H1 (cell line): ENCODE results near the gene CDK12. TPM values are rescaled to one million over a fixed set of nuclear protein-coding genes. Genes with fewer than 3 reads are reported as not detected.

Source experiments
- CTCF ChIA-PET: fragments of 300-600 bp; sonication (Branson Sonifier 250); formaldehyde crosslinking; loops from one replicate; lab custom pipeline; 2021; ENCODE audit not compliant: partially characterized antibody; lab: Charles Lee
- POLR2A ChIA-PET: fragments of 300-600 bp; sonication (Branson Sonifier 250); formaldehyde crosslinking; loops from one replicate; lab custom pipeline; 2021; ENCODE audit warnings: inconsistent platforms; ENCODE audit not compliant: partially characterized antibody; lab: Charles Lee
- DNase-seq, 2 experiments: peaks; one replicate each; pipeline versions ENCODE4 v3.0.0 to v3.0.0-alpha.2; 2010 to 2022; ENCODE audit warnings: low spot score in 2 of 2, low read depth in 1 of 2, mixed read lengths in 1 of 2
- FAIRE-seq: peaks from 2 replicates; lab custom pipeline; 2011; peaks lifted over from hg19 to GRCh38; lab: Jason Lieb, UNC
- H2AFZ ChIP-seq: 2 replicates; pipeline ENCODE4 v1.8.1; 2012; ENCODE audit warnings: low read length, inconsistent platforms
- H2AK5ac ChIP-seq: 2 replicates; pipeline ENCODE4 v1.6.1; 2013; ENCODE audit warnings: low read depth, low read length
- H2BK120ac ChIP-seq: replicated peaks from 2 replicates; pipeline ENCODE3; 2013; ENCODE audit warnings: low read depth, low read length, inconsistent platforms
- H2BK12ac ChIP-seq: 2 replicates; pipeline ENCODE4 v1.6.1; 2013; ENCODE audit warnings: low read depth, low read length
- H2BK15ac ChIP-seq: 2 replicates; pipeline ENCODE4 v1.6.1; 2013; ENCODE audit warnings: low read length
- H2BK20ac ChIP-seq: 2 replicates; pipeline ENCODE4 v1.6.1; 2013; ENCODE audit warnings: low read length
- H2BK5ac ChIP-seq: 2 replicates; pipeline ENCODE4 v1.6.1; 2013; ENCODE audit warnings: low read depth, low read length
- H3K14ac ChIP-seq: 2 replicates; pipeline ENCODE4 v1.6.1; 2013; ENCODE audit warnings: inconsistent platforms; ENCODE audit not compliant: insufficient read length
- H3K18ac ChIP-seq: 2 replicates; pipeline ENCODE4 v1.6.1; 2013; ENCODE audit warnings: low read length; ENCODE audit errors: extremely low read depth
- H3K23ac ChIP-seq: 2 replicates; pipeline ENCODE4 v1.6.1; 2013; ENCODE audit warnings: inconsistent platforms; ENCODE audit not compliant: insufficient read length
- H3K23me2 ChIP-seq: 2 replicates; pipeline ENCODE4 v1.6.1; 2013; ENCODE audit warnings: low read depth, low read length
- H3K27ac ChIP-seq: 2 replicates; pipeline ENCODE4 v1.6.1; 2011; ENCODE audit warnings: low read depth, low read length, inconsistent platforms
- H3K27me3 ChIP-seq, 4 experiments: replicated peaks in 1 of 4; 1 replicate in 1 of 4; 2 replicates in 3 of 4; pipeline versions ENCODE4 v1.6.1 to v1.8.1; 2011 to 2013; ENCODE audit warnings: low read length in 3 of 4, mild to moderate bottlenecking in 3 of 4, inconsistent platforms in 2 of 4, mixed read lengths in 2 of 4, moderate library complexity in 1 of 4; ENCODE audit not compliant: control insufficient read depth in 3 of 4, insufficient read depth in 3 of 4; ENCODE audit errors: extremely low read depth in 1 of 4
- H3K36me3 ChIP-seq, 4 experiments: 2 replicates each; pipeline versions ENCODE4 v1.6.1 to v1.8.1; 2011 to 2013; ENCODE audit warnings: mild to moderate bottlenecking in 4 of 4, low read length in 3 of 4, moderate library complexity in 2 of 4, control low read depth in 1 of 4, inconsistent platforms in 1 of 4; ENCODE audit not compliant: insufficient read depth in 4 of 4, control insufficient read depth in 2 of 4
- H3K4ac ChIP-seq: replicated peaks from 2 replicates; pipeline ENCODE3; 2013; ENCODE audit warnings: low read length, low read depth, mixed read lengths, inconsistent platforms; ENCODE audit not compliant: insufficient read length
- H3K4me1 ChIP-seq, 4 experiments: replicated peaks in 1 of 4; 1 replicate in 1 of 4; 2 replicates in 3 of 4; pipeline versions ENCODE4 v1.6.1 to v1.8.1; 2011 to 2013; ENCODE audit warnings: low read length in 3 of 4, inconsistent platforms in 2 of 4, mixed read lengths in 1 of 4; ENCODE audit not compliant: insufficient read depth in 4 of 4, control insufficient read depth in 3 of 4
- H3K4me2 ChIP-seq, 2 experiments: 2 replicates each; pipeline versions ENCODE4 v1.6.1 to v1.8.1; 2011 to 2013; ENCODE audit warnings: low read depth in 2 of 2, low read length in 2 of 2, control low read depth in 1 of 2, inconsistent platforms in 1 of 2, mild to moderate bottlenecking in 1 of 2; ENCODE audit not compliant: insufficient read depth in 1 of 2
- H3K4me3 ChIP-seq, 4 experiments: fragments of 200-600, 300-600 bp in 1 of 4; sonication (generic), shearing (Covaris generic), sonication (Bioruptor Twin) in 1 of 4; 2 replicates each; pipeline versions ENCODE4 v1.5.1 to v1.8.1; 2011 to 2016; ENCODE audit warnings: low read length in 4 of 4, low read depth in 3 of 4, control low read depth in 2 of 4, inconsistent platforms in 2 of 4, mild to moderate bottlenecking in 2 of 4, mixed read lengths in 1 of 4, moderate library complexity in 1 of 4; ENCODE audit not compliant: insufficient read depth in 2 of 4; ENCODE audit errors: extremely low read depth in 1 of 4
- H3K56ac ChIP-seq: replicated peaks from 2 replicates; pipeline ENCODE3; 2013; ENCODE audit warnings: low read depth, mild to moderate bottlenecking, mixed read lengths, low read length, inconsistent platforms; ENCODE audit not compliant: insufficient read length
- H3K79me1 ChIP-seq: 2 replicates; pipeline ENCODE4 v1.6.1; 2013; ENCODE audit warnings: low read depth, low read length, control low read depth
- H3K79me2 ChIP-seq, 2 experiments: 2 replicates each; pipeline versions ENCODE4 v1.6.1 to v1.8.1; 2012 to 2013; ENCODE audit warnings: low read length in 2 of 2, mild to moderate bottlenecking in 2 of 2, inconsistent platforms in 1 of 2; ENCODE audit not compliant: insufficient read depth in 2 of 2, control insufficient read depth in 1 of 2
- H3K9ac ChIP-seq, 4 experiments: replicated peaks in 1 of 4; 1 replicate in 1 of 4; 2 replicates in 3 of 4; pipeline versions ENCODE4 v1.6.1 to v1.8.1; 2011 to 2013; ENCODE audit warnings: low read depth in 3 of 4, low read length in 3 of 4, control low read depth in 2 of 4, mild to moderate bottlenecking in 2 of 4, moderate library complexity in 2 of 4, inconsistent platforms in 1 of 4; ENCODE audit errors: extremely low read depth in 1 of 4
- H3K9me3 ChIP-seq, 2 experiments: 2 replicates each; pipeline versions ENCODE4 v1.6.1 to v1.8.1; 2012 to 2013; ENCODE audit warnings: mild to moderate bottlenecking in 2 of 2, moderate library complexity in 2 of 2, control low read depth in 1 of 2, inconsistent platforms in 1 of 2, low read depth in 1 of 2, low read length in 1 of 2, mixed read lengths in 1 of 2; ENCODE audit not compliant: insufficient read depth in 2 of 2
- H4K20me1 ChIP-seq, 2 experiments: replicated peaks in 1 of 2; 2 replicates each; pipeline versions ENCODE3 to v1.8.1; 2011 to 2013; ENCODE audit warnings: inconsistent platforms in 2 of 2, low read length in 2 of 2, mild to moderate bottlenecking in 1 of 2; ENCODE audit not compliant: insufficient read depth in 2 of 2, control insufficient read depth in 1 of 2
- H4K5ac ChIP-seq: 2 replicates; pipeline ENCODE4 v1.6.1; 2013; ENCODE audit warnings: low read length, low read depth, mixed read lengths, inconsistent platforms; ENCODE audit not compliant: insufficient read length
- H4K8ac ChIP-seq: 2 replicates; pipeline ENCODE4 v1.8.0; 2013; ENCODE audit warnings: mild to moderate bottlenecking, moderate library complexity, low read length, inconsistent platforms; ENCODE audit not compliant: insufficient read depth; ENCODE audit errors: extremely low read depth
- H4K91ac ChIP-seq: replicated peaks from 2 replicates; pipeline ENCODE3; 2013; ENCODE audit warnings: low read length, mixed read lengths, inconsistent platforms; ENCODE audit not compliant: insufficient read length
- HDAC6 ChIP-seq: IDR thresholded peaks from one replicate; pipeline ENCODE4 v1.7.1; 2012; ENCODE audit warnings: low read depth, mild to moderate bottlenecking, inconsistent platforms, low read length, moderate library complexity
- WGBS, 2 experiments: shearing (Covaris generic) in 1 of 2; methylation state at CpG; one replicate each; pipeline versions ENCODE4 v1.1.6 to v1.1.7; 2013 to 2015; ENCODE audit warnings: low lambda C conversion rate in 2 of 2, mixed read lengths in 2 of 2, inconsistent platforms in 1 of 2, low coverage in 1 of 2, missing lambda C conversion rate in 1 of 2; ENCODE audit not compliant: insufficient replicate concordance in 2 of 2, insufficient coverage in 1 of 2, insufficient read length in 1 of 2; ENCODE audit errors: extremely low coverage in 1 of 2, missing lambda C conversion rate in 1 of 2; 5-methylcytosine and 5-hydroxymethylcytosine counted together
- polyA plus RNA-seq, 7 experiments: library from polyadenylated mRNA; depleted of rRNA in 3 of 7; stranded (reverse) in 5 of 7; unstranded in 2 of 7; fragments of >200 nt in 5 of 7; fragments of 200-250 nt in 2 of 7; gene quantifications; 1 replicate in 5 of 7; 2 replicates in 1 of 7; 4 replicates in 1 of 7; pipeline versions ENCODE4 v1.2.1 to v1.2.3, GENCODE V29; 2011 to 2013; ENCODE audit warnings: missing spikeins in 2 of 7, mixed read lengths in 2 of 7
- total RNA-seq: library from RNA; stranded (reverse); fragmentation: NEBNext Ultra II Directional; extraction: Animal tissue kit (Norgen Biotek cat#: 25700); gene quantifications from 2 replicates; pipeline ENCODE4 v1.2.1, GENCODE V29; 2021

CDK12 gene
- total and polyA plus RNA-seq, 2 of the 8 experiments (the other 6 are each of a cell fraction or from before 2014, with no cell fraction given) = 14.8 to 70.3 TPM

GRCh38 chr17:39549747-39550573 lies 88.7 kb downstream of the CDK12 start:
- H3K4me1 ChIP-seq = no peaks in the 10 kb centered on the region
- H4K20me1 ChIP-seq = peaks cover 0 to 5% of the 10 kb centered on the region in 2 experiments
- H2BK20ac ChIP-seq = no peak overlapping the region
- no peak overlapping the region for H3K23ac ChIP-seq
- no peak for DNase-seq
- no peak overlapping the region for H3K27ac ChIP-seq
- H2BK5ac ChIP-seq = no peak overlapping the region
- H3K23me2 ChIP-seq = no peaks in the 10 kb centered on the region
- no peak overlapping the region for H4K91ac ChIP-seq
- no peaks in the 10 kb centered on the region for H3K79me1 ChIP-seq
- H4K5ac ChIP-seq = no peak overlapping the region
- H3K4ac ChIP-seq = no peak overlapping the region
- H3K9ac ChIP-seq = no peak overlapping the region; a peak in 1 of 7 replicates
- CTCF ChIA-PET = interaction anchor here (0.5 to 15.0 kb wide), 13 partner anchors 12 to 1060 kb away, joined by 3 to 310 read pairs (median 5); partner anchors contain the start of genes NEUROD2 and PPP1R1B
- no peak overlapping the region for H2AFZ ChIP-seq
- H3K56ac ChIP-seq = no peak overlapping the region
- H2BK12ac ChIP-seq = no peak overlapping the region
- no peaks in the 10 kb centered on the region for H3K36me3 ChIP-seq
- H3K4me3 ChIP-seq = no peak overlapping the region
- no peak overlapping the region for H2BK15ac ChIP-seq
- POLR2A ChIA-PET = interaction anchor here (1.0 to 1.9 kb wide), 2 partner anchors 50 to 283 kb away, joined by 3 to 5 read pairs; no protein-coding TSS in a partner anchor
- no peak overlapping the region; the same call in 1 of the 2 replicates for H4K8ac ChIP-seq
- 84% methylated on average over 6 of the region's 6 CpGs; no CpG with 5 or more reads in 1 of the 2 experiments for WGBS, 2 experiments
- H3K14ac ChIP-seq = no peak overlapping the region
- H3K27me3 ChIP-seq = no peaks in the 10 kb centered on the region
- H3K9me3 ChIP-seq = no peaks in the 10 kb centered on the region
- H2AK5ac ChIP-seq = no peak overlapping the region
- H3K4me2 ChIP-seq = no peak overlapping the region
- H2BK120ac ChIP-seq = no peak overlapping the region
- FAIRE-seq = no peak
- no peak overlapping the region for H3K18ac ChIP-seq
- H3K79me2 ChIP-seq = no peaks in the 10 kb centered on the region
- TF ChIP-seq HDAC6 = no peak
